GM21390 (cell line): ENCODE data around the gene CALR3.
"Not testable (repeated sequence)": the region's sequence is repeated elsewhere in the genome, so short reads cannot be mapped to it uniquely, and the experiment has no call there.

ENCODE experiments used
- ATAC-seq: cut with Tn5 transposase; IDR thresholded peaks from one replicate; pipeline ENCODE4 v1.9.1; 2021; ENCODE audit not compliant: unreplicated experiment

CALR3 gene

GRCh38 chr19:16458391-16459341 lies 37.3 kb downstream of the CALR3 start:
- ATAC-seq, result no peak

GRCh38 chr19:16457954-16458331 lies 38.0 kb downstream of the CALR3 start:
- ATAC-seq, result no peak

GRCh38 chr19:16457195-16457953 lies 38.6 kb downstream of the CALR3 start:
- ATAC-seq, result no peak

- no peak for ATAC-seq
These were observed 39.2 kb downstream of the CALR3 start for GRCh38 chr19:16456652-16457194.

GRCh38 chr19:16455489-16455888 lies 40.5 kb downstream of the CALR3 start:
- ATAC-seq, result no peak

- no peak for ATAC-seq
These were observed 41.5 kb downstream of the CALR3 start for GRCh38 chr19:16454351-16454918.

- ATAC-seq, result no peak
These were observed 43.6 kb downstream of the CALR3 start for GRCh38 chr19:16452325-16452724.

- ATAC-seq, result no peak
These were observed 46.5 kb downstream of the CALR3 start for GRCh38 chr19:16449330-16449961.

GRCh38 chr19:16448872-16449271 lies 47.1 kb downstream of the CALR3 start:
- not testable (repeated sequence) for ATAC-seq

- peak; percentile 37 for ATAC-seq
These were observed 49.1 kb downstream of the CALR3 start for GRCh38 chr19:16446724-16447368.

GRCh38 chr19:16446108-16446723 lies 49.8 kb downstream of the CALR3 start:
- peak; percentile 33 for ATAC-seq

GRCh38 chr19:16445238-16446107 lies 50.5 kb downstream of the CALR3 start:
- ATAC-seq, result peak; percentile 23

- no peak for ATAC-seq
These were observed 51.7 kb downstream of the CALR3 start for GRCh38 chr19:16444269-16444600.

- ATAC-seq, result no peak
These were observed 53.3 kb downstream of the CALR3 start for GRCh38 chr19:16442386-16443276.

- ATAC-seq, result no peak
These were observed 54.3 kb downstream of the CALR3 start for GRCh38 chr19:16441661-16442162.

GRCh38 chr19:16436780-16437332 lies 59.1 kb downstream of the CALR3 start:
- ATAC-seq, result no peak

- no peak for ATAC-seq
These were observed 59.8 kb downstream of the CALR3 start for GRCh38 chr19:16435999-16436650.
